ENCODE measurements around the gene TMEM201. TPM values are rescaled to one million over a fixed set of nuclear protein-coding genes. Genes with fewer than 3 reads are reported as not detected.

TMEM201 gene
- polyA plus RNA-seq, 1 of the 3 experiments (the other 2 are of a cell fraction) = 8.2 TPM

DNA sequence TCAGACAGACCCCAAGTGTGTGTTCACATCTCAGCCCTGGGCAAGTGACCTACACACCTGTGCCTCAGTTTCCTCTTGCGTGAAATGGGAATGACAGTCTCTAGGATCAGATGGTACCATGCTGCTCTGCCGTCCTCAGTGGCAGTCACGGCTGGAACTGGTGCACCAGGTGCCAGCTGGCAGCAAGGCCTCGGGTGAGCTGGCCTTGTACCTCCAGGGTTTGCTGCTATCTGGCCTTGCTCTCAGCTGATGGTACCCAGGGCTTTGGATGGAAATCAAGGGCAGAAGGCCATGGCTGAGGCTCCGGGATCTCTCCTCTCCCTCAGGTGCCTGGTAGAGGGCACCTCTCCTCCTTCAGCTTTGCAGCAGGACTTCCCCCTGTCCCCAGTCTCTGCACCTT lies 21.3 kb downstream of the TMEM201 start:
- H3K4me1 ChIP-seq (ENCODE audit: control insufficient read depth in 1 of 2, insufficient read depth in 2 of 2, low read depth in 1 of 2, low read length in 1 of 2) = peaks cover 0 to 55% of the 10 kb centered on the region in 2 experiments; a peak in 1 of 4 replicates
- ChIA-PET CTCF (interaction anchor here (1.2 to 1.7 kb wide), 3 partner anchors 16 to 114 kb away, joined by 3 to 6 read pairs (median 5); partner anchors contain the start of gene TMEM201), POLR2A (no interaction called here)
- TF ChIP-seq YY1 (IDR thresholded peaks at IDR 0.05; ENCODE audit: low read depth) = no peak
- TF ChIP-seq MXI1 (IDR thresholded peaks at IDR 0.05; ENCODE audit: low read depth, low read length) = no peak
- TF ChIP-seq EP300 (IDR thresholded peaks at IDR 0.05; ENCODE audit: borderline replicate concordance in 1 of 2, low read depth in 1 of 2, low read length in 1 of 2) = no peak
- TF ChIP-seq NFIC (IDR thresholded peaks at IDR 0.05; ENCODE audit: borderline replicate concordance) = no peak
- no peak for TF ChIP-seq CHD2 (IDR thresholded peaks at IDR 0.05; ENCODE audit: low read length, partially characterized antibody)
- TF ChIP-seq, protein P1, sequence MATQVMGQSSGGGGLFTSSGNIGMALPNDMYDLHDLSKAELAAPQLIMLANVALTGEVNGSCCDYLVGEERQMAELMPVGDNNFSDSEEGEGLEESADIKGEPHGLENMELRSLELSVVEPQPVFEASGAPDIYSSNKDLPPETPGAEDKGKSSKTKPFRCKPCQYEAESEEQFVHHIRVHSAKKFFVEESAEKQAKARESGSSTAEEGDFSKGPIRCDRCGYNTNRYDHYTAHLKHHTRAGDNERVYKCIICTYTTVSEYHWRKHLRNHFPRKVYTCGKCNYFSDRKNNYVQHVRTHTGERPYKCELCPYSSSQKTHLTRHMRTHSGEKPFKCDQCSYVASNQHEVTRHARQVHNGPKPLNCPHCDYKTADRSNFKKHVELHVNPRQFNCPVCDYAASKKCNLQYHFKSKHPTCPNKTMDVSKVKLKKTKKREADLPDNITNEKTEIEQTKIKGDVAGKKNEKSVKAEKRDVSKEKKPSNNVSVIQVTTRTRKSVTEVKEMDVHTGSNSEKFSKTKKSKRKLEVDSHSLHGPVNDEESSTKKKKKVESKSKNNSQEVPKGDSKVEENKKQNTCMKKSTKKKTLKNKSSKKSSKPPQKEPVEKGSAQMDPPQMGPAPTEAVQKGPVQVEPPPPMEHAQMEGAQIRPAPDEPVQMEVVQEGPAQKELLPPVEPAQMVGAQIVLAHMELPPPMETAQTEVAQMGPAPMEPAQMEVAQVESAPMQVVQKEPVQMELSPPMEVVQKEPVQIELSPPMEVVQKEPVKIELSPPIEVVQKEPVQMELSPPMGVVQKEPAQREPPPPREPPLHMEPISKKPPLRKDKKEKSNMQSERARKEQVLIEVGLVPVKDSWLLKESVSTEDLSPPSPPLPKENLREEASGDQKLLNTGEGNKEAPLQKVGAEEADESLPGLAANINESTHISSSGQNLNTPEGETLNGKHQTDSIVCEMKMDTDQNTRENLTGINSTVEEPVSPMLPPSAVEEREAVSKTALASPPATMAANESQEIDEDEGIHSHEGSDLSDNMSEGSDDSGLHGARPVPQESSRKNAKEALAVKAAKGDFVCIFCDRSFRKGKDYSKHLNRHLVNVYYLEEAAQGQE (IDR thresholded peaks at IDR 0.05; ENCODE audit: low read depth, low read length) = no peak
- no peaks in the 10 kb centered on the region for H3F3A ChIP-seq (replicated peaks; ENCODE audit: insufficient read depth)
- no peaks in the 10 kb centered on the region for H3K79me2 ChIP-seq (ENCODE audit: insufficient read depth)
- no CpG with 5 or more reads among the region's 5 CpGs for WGBS (ENCODE audit: low lambda C conversion rate)
- peaks cover 0 to 8% of the 10 kb centered on the region in 2 experiments for H3K36me3 ChIP-seq (replicated peaks in 1 of 2; ENCODE audit: control insufficient read depth in 1 of 2, insufficient read depth in 2 of 2, low read length in 1 of 2)
- H3K27ac ChIP-seq (ENCODE audit: low read depth in 2 of 2, low read length in 1 of 2) = no peak overlapping the region
- no peak overlapping the region for H3K4me3 ChIP-seq (ENCODE audit: low read depth in 2 of 2, low read length in 1 of 2)
- no peak for DNase-seq
- no peak overlapping the region for H3K9ac ChIP-seq
- no peaks in the 10 kb centered on the region for H3K9me3 ChIP-seq
- H3K27me3 ChIP-seq (ENCODE audit: insufficient read depth) = no peaks in the 10 kb centered on the region
- no peak overlapping the region for H3K4me2 ChIP-seq
- H3K9me2 ChIP-seq = no peaks in the 10 kb centered on the region
- no peak overlapping the region for H2AFZ ChIP-seq (ENCODE audit: low read depth)
- H4K20me1 ChIP-seq (ENCODE audit: insufficient read depth) = no peaks in the 10 kb centered on the region

DNA sequence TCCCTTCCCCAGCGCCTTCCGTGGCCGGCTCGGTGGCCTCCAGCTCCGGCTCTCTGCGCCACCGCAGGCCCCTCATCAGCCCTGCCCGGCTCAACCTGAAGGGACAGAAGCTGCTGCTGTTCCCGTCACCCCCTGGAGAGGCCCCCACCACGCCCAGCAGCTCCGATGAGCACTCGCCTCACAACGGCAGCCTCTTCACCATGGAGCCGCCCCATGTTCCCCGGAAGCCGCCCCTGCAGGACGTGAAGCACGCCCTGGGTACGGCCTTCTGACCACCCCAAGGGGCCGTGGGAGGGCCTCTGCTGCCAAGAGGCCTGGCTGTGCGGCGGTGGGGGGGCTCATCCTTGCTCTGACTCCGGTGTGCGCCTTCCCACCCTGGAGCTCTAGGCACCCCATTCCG lies 21.8 kb downstream of the TMEM201 start:
- H3K4me3 ChIP-seq (ENCODE audit: low read depth in 2 of 2, low read length in 1 of 2) = no peak overlapping the region
- no peaks in the 10 kb centered on the region for H4K20me1 ChIP-seq (ENCODE audit: insufficient read depth)
- H3K9me2 ChIP-seq = no peaks in the 10 kb centered on the region
- no peaks in the 10 kb centered on the region for H3F3A ChIP-seq (replicated peaks; ENCODE audit: insufficient read depth)
- peaks cover 0 to 8% of the 10 kb centered on the region in 2 experiments for H3K36me3 ChIP-seq (replicated peaks in 1 of 2; ENCODE audit: control insufficient read depth in 1 of 2, insufficient read depth in 2 of 2, low read length in 1 of 2)
- ChIA-PET POLR2A (no interaction called here), CTCF (interaction anchor here (1.2 to 1.7 kb wide), 3 partner anchors 16 to 115 kb away, joined by 3 to 6 read pairs (median 5); partner anchors contain the start of gene TMEM201)
- no peak overlapping the region for H3K4me2 ChIP-seq
- TF ChIP-seq, protein P2, sequence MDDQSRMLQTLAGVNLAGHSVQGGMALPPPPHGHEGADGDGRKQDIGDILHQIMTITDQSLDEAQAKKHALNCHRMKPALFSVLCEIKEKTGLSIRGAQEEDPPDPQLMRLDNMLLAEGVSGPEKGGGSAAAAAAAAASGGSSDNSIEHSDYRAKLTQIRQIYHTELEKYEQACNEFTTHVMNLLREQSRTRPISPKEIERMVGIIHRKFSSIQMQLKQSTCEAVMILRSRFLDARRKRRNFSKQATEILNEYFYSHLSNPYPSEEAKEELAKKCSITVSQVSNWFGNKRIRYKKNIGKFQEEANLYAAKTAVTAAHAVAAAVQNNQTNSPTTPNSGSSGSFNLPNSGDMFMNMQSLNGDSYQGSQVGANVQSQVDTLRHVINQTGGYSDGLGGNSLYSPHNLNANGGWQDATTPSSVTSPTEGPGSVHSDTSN (IDR thresholded peaks at IDR 0.05) = no peak
- TF ChIP-seq TEAD4 (IDR thresholded peaks at IDR 0.05; ENCODE audit: borderline replicate concordance, insufficient read depth) (no peak), RCOR1 (IDR thresholded peaks at IDR 0.05; ENCODE audit: low read length) (no peak), FOXJ3 (CRISPR knock-in tag; IDR thresholded peaks at IDR 0.05) (no peak), TCF12 (IDR thresholded peaks at IDR 0.05) (no peak), CHD2 (IDR thresholded peaks at IDR 0.05; ENCODE audit: low read length, partially characterized antibody) (no peak), GABPA (IDR thresholded peaks at IDR 0.05; ENCODE audit: low read depth) (no peak)
- no peak overlapping the region for H3K27ac ChIP-seq (ENCODE audit: low read depth in 2 of 2, low read length in 1 of 2)
- H3K9ac ChIP-seq = no peak overlapping the region
- no peak overlapping the region for H2AFZ ChIP-seq (ENCODE audit: low read depth)
- 94% methylated on average over 16 of the region's 25 CpGs for WGBS (ENCODE audit: low lambda C conversion rate)
- no peak for DNase-seq
- no peaks in the 10 kb centered on the region for H3K27me3 ChIP-seq (ENCODE audit: insufficient read depth)
- no peaks in the 10 kb centered on the region for H3K9me3 ChIP-seq
- no peaks in the 10 kb centered on the region for H3K79me2 ChIP-seq (ENCODE audit: insufficient read depth)
- H3K4me1 ChIP-seq (ENCODE audit: control insufficient read depth in 1 of 2, insufficient read depth in 2 of 2, low read depth in 1 of 2, low read length in 1 of 2) = peaks cover 0 to 53% of the 10 kb centered on the region in 2 experiments; a peak in 1 of 4 replicates

All from SK-N-SH (cell line).